ENCODE results near the gene GLYR1.

GLYR1 gene

GRCh38 chr16:4879049-4879448, 32.0 kb upstream of the GLYR1 start:
- TF ChIP-seq CTCF (IDR thresholded peaks at IDR 0.05; ENCODE audit: control extremely low read depth, extremely low read depth, low read depth, missing control alignments) = no peak
- POLR2A ChIA-PET = no interaction called here
- CTCF ChIA-PET = no interaction called here

GRCh38 chr16:4877380-4877685, 30.2 kb upstream of the GLYR1 start:
- TF ChIP-seq CTCF (IDR thresholded peaks at IDR 0.05; ENCODE audit: control extremely low read depth, extremely low read depth, low read depth, missing control alignments) = no peak
- POLR2A ChIA-PET = no interaction called here
- CTCF ChIA-PET = interaction anchor here (1.6 to 1.8 kb wide), 2 partner anchors 11 kb away, joined by 4 to 5 read pairs; no protein-coding TSS in a partner anchor
- no peak for DNase-seq (ENCODE audit: extremely low spot score)

More at GRCh38 chr16:4879049-4879448, 32.0 kb upstream of the GLYR1 start:
- no peak for DNase-seq (ENCODE audit: extremely low spot score)

GRCh38 chr16:4876646-4877379, 29.7 kb upstream of the GLYR1 start:
- ChIA-PET POLR2A (no interaction called here), CTCF (interaction anchor here (1.6 to 1.8 kb wide), 2 partner anchors 10 to 12 kb away, joined by 4 to 5 read pairs; no protein-coding TSS in a partner anchor)
- TF ChIP-seq CTCF (IDR thresholded peaks at IDR 0.05; ENCODE audit: control extremely low read depth, extremely low read depth, low read depth, missing control alignments) = no peak
- no peak for DNase-seq (ENCODE audit: extremely low spot score)

GRCh38 chr16:4874666-4875065, 27.6 kb upstream of the GLYR1 start:
- ChIA-PET POLR2A (no interaction called here), CTCF (interaction anchor here (1.4 to 2.5 kb wide), 2 partner anchors 9 to 13 kb away, joined by 4 to 11 read pairs; no protein-coding TSS in a partner anchor)
- no peak for TF ChIP-seq CTCF (IDR thresholded peaks at IDR 0.05; ENCODE audit: control extremely low read depth, extremely low read depth, low read depth, missing control alignments)
- DNase-seq (ENCODE audit: extremely low spot score) = no peak

GRCh38 chr16:4873091-4873490, 26.0 kb upstream of the GLYR1 start:
- ChIA-PET POLR2A (no interaction called here), CTCF (interaction anchor here (0.9 to 2.5 kb wide), 3 partner anchors 11 to 31 kb away, joined by 3 to 11 read pairs (median 3); no protein-coding TSS in a partner anchor)
- no peak for DNase-seq (ENCODE audit: extremely low spot score)
- no peak for TF ChIP-seq CTCF (IDR thresholded peaks at IDR 0.05; ENCODE audit: control extremely low read depth, extremely low read depth, low read depth, missing control alignments)

GRCh38 chr16:4871071-4871470, 24.0 kb upstream of the GLYR1 start:
- DNase-seq (ENCODE audit: extremely low spot score) = no peak
- TF ChIP-seq CTCF (IDR thresholded peaks at IDR 0.05; ENCODE audit: control extremely low read depth, extremely low read depth, low read depth, missing control alignments) = no peak
- CTCF ChIA-PET = interaction anchor here (1.2 kb wide), 1 partner anchor 10 kb away, joined by 3 read pairs; no protein-coding TSS in a partner anchor
- POLR2A ChIA-PET = no interaction called here
